HG03520 (cell line): Measurements from ENCODE around the gene SGMS1.
A peak's percentile ranks its signal among the peaks of the same experiment; 100 is the strongest.
"Not testable (repeated sequence)": the region's sequence is repeated elsewhere in the genome, so short reads cannot be mapped to it uniquely, and the experiment has no call there.

Source experiments
- ATAC-seq: cut with Tn5 transposase; IDR thresholded peaks from one replicate; pipeline ENCODE4 v1.9.1; 2021; ENCODE audit warnings: mild to moderate bottlenecking, moderate library complexity; ENCODE audit not compliant: unreplicated experiment

SGMS1 gene

DNA sequence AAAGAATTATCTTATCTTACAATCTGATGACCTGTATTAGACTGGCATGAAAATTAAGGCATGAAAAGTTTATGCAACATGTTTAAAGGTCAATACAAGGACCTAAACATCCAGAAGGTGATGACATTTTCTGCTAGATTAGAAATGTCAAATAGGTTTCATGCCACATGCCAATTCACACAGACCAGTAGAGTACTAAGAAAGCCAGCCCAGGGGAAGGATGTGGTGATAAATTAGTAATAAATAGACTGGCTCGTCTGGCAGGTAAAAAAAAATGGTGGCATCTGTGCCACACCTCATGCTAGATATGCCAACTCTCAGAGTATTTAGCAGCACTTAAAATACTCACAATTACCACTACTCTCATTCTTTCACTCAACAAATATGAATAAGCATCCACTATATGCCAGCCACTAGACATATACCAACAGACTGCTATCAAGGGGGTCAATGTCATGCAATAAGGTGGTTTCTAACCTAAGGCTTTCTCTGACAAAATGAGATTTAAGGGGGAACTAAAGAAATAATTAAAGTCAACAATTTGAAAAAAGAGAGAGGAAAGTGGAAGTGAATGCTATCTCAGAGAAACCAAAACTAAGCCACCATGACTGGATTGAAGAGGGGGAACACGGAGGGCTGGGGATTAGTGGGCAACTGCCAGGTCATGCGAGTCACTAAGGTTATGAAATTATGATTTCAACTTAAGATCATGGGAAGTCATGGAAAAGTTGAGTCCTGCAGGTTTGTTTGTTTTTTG, 83.5 kb downstream of the SGMS1 start:
- ATAC-seq: peak; percentile 46

DNA sequence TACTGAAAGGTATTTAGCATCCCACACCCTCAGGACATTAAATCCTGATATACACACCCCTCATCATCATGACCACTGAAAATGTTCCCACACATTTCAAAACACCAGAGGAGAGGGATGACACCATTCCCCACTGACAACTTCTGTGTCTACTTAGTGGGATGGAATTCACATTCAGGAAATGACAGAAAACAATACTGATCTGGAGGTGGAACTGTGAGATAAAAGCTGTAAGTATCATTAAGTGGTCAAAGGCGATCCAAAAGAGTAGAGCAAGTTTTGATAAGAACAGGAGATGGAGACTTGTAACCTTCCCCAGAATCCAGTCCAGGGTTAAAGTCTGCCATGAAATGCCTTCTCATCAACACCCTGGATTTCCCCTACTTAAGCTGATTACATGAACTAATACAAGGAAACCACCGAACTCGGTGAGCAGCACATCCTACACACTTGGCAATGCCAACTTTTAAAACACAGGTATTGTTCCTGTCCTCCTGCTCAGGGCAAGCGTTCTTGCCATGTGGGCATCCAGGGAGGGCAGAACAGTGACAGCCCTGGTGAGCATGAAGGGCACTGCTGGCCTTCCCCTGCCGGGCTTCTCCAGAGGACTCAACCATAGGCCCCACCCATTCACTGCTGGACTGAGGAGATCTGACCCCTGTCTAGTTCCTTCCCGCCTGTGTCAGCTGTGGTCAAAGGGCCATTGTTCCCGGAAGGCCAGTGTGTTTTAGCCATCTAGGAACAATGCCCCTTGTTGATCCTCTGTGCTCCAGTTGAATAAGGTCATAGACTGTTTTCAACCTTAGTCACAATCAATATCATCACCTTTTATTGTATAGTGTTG, 85.0 kb downstream of the SGMS1 start:
- no peak for ATAC-seq

DNA sequence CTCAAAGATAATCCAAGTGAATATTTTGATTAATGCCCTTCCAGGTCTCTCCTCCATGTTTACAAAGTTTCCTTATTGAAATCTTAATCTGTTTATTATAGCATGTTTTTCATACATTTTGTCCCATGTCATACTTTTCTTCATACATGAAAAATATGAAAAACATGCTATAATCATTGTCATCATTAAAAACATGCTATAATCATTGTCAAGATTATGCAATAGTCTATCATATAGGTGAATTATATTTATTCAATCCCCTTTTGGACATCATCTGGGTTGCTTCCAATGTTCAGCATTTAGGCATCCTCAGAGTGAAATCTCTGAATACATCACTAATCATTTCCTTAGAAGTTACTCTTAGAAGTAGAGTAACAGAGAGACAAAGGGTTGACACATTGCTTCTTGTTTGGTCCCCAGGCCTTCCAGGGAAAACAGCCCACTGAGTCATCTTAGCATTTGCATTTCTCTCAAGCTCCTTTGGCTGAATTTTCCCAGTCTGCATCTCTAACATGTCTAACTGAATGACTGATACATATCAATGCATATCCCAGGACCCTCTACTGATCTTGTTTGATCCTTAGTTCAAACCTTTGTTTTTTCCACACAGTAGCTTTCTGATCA, 87.0 kb downstream of the SGMS1 start:
- no peak for ATAC-seq

GRCh38 chr10:50534748-50535376, 88.9 kb downstream of the SGMS1 start:
- not testable (repeated sequence) for ATAC-seq

DNA sequence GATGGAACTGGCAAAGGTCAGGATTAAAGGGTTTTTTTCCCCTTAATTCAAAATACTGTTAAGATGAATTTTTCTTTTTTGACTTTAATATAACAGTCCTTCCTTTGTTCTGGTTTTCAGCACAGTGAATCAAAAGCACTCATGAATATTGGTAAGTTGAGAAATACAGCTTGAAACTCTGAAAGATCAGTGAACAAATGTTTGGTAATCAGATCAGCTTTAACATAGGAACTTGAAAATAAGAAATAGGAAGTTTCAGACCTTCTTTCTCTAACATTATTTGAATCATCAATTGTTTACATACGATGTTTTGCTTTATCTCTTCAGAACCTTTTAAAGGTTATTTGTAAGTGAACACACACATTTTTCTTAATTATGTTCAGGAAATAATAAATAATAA, 90.5 kb downstream of the SGMS1 start:
- ATAC-seq: no peak

GRCh38 chr10:50531388-50532077, 92.2 kb downstream of the SGMS1 start:
- no peak for ATAC-seq

- ATAC-seq: no peak
Measured at GRCh38 chr10:50529660-50530059, 94.1 kb downstream of the SGMS1 start.

- ATAC-seq: no peak
Measured at GRCh38 chr10:50528206-50528605, 95.5 kb downstream of the SGMS1 start.

DNA sequence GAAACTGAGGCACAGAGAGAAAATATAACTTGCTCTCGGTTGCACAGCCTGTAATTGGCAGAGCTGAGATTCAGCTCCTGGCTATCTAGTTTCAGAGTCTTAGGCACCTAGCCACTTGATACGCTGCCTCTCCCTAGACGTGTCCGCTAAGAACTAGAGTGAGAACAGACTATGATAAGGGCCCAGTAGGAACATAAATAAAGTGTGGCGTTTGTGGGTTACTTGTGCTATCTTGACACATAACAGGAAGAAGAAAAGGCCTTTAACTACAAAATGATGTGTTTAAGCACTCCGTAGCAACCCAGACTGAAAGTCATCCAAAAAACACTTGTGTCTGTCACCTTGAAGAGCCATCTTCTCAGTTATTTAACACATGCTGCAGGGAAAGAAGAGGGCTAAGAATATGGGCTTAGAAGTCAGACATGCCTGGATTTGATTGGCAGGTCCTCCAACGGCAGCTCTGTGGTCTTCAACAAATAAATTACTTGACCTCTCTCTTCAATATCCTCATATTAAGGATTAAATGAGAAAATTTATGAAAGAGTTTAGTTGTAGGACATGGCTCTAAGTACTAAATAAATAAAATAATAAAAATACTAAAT, 96.2 kb downstream of the SGMS1 start:
- no peak for ATAC-seq

GRCh38 chr10:50526185-50526584, 97.6 kb downstream of the SGMS1 start:
- no peak for ATAC-seq

DNA sequence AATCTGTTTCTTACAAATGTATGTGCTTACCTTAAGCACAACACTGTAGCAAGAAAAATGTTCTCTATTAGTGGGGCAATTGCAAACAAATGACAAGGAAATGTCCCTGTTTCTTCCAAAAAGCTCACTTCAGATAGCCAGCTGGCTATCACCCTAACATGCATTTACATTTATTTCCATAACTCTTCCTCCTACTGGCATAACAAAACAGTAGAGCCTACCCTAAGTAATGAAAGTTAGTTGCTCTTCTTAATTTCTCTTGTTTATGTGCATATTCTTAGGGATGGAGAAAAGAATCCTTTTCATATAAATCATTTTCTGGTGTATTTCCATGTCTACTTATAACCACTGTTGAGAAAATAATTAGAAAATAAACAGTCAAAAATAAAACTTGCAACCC, 100.4 kb downstream of the SGMS1 start:
- ATAC-seq: no peak

DNA sequence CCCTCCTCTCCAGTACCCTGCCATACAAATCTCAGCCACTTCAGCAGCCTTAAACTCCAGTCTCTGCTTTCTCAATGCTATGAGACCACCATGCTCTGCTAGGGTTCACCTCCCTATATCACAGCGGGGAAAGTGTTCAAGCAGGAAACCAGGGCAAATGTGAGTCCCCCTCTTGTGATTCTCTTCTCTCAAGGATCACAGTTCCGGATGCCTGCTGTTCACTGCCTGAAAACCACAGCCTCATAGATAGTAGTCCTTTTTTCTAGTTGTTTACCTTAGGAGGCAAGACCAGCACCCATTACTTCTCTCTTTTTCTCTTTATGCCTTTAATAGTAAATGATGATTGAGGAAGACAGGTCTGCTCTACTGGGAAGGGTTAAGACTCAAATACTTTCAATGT, 100.8 kb downstream of the SGMS1 start:
- no peak for ATAC-seq

GRCh38 chr10:50520115-50520514, 103.6 kb downstream of the SGMS1 start:
- no peak for ATAC-seq

- no peak for ATAC-seq
Measured at GRCh38 chr10:50517626-50518025, 106.1 kb downstream of the SGMS1 start.

- ATAC-seq: no peak
Measured at GRCh38 chr10:50516171-50516570, 107.6 kb downstream of the SGMS1 start.

- no peak for ATAC-seq
Measured at GRCh38 chr10:50515420-50515819, 108.3 kb downstream of the SGMS1 start.

DNA sequence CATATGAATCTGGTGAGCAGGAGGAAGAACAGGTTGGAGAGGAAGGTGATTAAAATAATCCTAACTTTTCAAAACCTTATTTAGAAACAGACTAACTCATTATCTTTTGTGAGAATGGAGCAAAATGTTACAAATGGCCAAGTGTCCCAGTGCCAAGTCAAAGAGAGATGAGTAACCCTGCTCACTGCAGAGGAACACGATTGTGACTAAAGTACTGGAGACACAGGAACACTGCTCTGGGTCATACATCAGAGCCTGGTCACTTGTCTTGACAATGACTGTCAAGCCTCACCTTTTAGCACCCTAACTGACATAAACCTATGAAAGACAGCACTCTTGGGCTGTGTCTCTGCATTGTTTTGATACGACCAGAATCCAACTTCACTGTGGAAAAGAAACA, 108.8 kb downstream of the SGMS1 start:
- ATAC-seq: no peak

- ATAC-seq: no peak
Measured at GRCh38 chr10:50513956-50514355, 109.8 kb downstream of the SGMS1 start.

- peak; percentile 36 for ATAC-seq
Measured at GRCh38 chr10:50512743-50513416, 110.9 kb downstream of the SGMS1 start.

- no peak for ATAC-seq
Measured at GRCh38 chr10:50512214-50512595, 111.6 kb downstream of the SGMS1 start.
